Neutrophil (primary cell): ENCODE measurements around the gene POU3F1.

ENCODE experiments used
- H3K27ac ChIP-seq: fragments of 200-600 bp; sonication (generic); 2 replicates; pipeline ENCODE4 v1.5.1; 2016; ENCODE audit warnings: mild to moderate bottlenecking, moderate library complexity
- H3K27me3 ChIP-seq: fragments of 200-600 bp; sonication (generic); 2 replicates; pipeline ENCODE4 v1.6.0; 2016; ENCODE audit warnings: mild to moderate bottlenecking
- H3K36me3 ChIP-seq: fragments of 200-600 bp; sonication (generic); 2 replicates; pipeline ENCODE4 v1.5.1; 2017
- H3K4me1 ChIP-seq, 2 experiments: fragments of 200-600 bp in 1 of 2; sonication (generic) in 1 of 2; 1 replicate in 1 of 2; 2 replicates in 1 of 2; pipeline versions ENCODE4 v1.5.1 to v1.6.1; 2013 to 2016; ENCODE audit warnings: low read depth in 1 of 2, low read length in 1 of 2, mild to moderate bottlenecking in 1 of 2, moderate library complexity in 1 of 2; ENCODE audit not compliant: control insufficient read depth in 1 of 2, insufficient read depth in 1 of 2
- H3K4me3 ChIP-seq, 2 experiments: fragments of 200-600 bp in 1 of 2; sonication (generic) in 1 of 2; 1 replicate in 1 of 2; 2 replicates in 1 of 2; pipeline ENCODE4 v1.5.1; 2013 to 2016; ENCODE audit warnings: low read depth in 1 of 2, low read length in 1 of 2, mild to moderate bottlenecking in 1 of 2, moderate library complexity in 1 of 2
- H3K9me3 ChIP-seq: fragments of 200-600 bp; sonication (generic); 2 replicates; pipeline ENCODE4 v1.5.1; 2016
- CTCF ChIP-seq: fragments of 200-600 bp; sonication (generic); IDR thresholded peaks from 2 replicates; pipeline ENCODE4 v1.5.1; 2016; ENCODE audit warnings: antibody characterized with exemption

Gene POU3F1

GRCh38 chr1:38045401-38046332 is 926 bp downstream of the POU3F1 start:
- Histone ChIP-seq H3K4me1 (peaks cover 11 to 26% of the 10 kb centered on the region in 2 experiments), H3K27ac (no peak overlapping the region), H3K36me3 (no peaks in the 10 kb centered on the region), H3K4me3 (no peak overlapping the region), H3K27me3 (peaks cover 100% of the 10 kb centered on the region), H3K9me3 (no peaks in the 10 kb centered on the region)
- TF ChIP-seq CTCF, result no peak

- TF ChIP-seq CTCF, result no peak
- Histone ChIP-seq H3K27ac (no peak overlapping the region), H3K4me1 (peaks cover 11 to 26% of the 10 kb centered on the region in 2 experiments), H3K4me3 (no peak overlapping the region), H3K9me3 (no peaks in the 10 kb centered on the region), H3K36me3 (no peaks in the 10 kb centered on the region), H3K27me3 (peaks cover 100% of the 10 kb centered on the region)
Observed at GRCh38 chr1:38044221-38045215, 2.1 kb downstream of the POU3F1 start.

- no peak overlapping the region for H3K4me3 ChIP-seq
- TF ChIP-seq CTCF, result no peak
- peaks cover 99% of the 10 kb centered on the region for H3K27me3 ChIP-seq
- no peaks in the 10 kb centered on the region for H3K36me3 ChIP-seq
- no peak overlapping the region for H3K27ac ChIP-seq
- H3K9me3 ChIP-seq, result no peaks in the 10 kb centered on the region
- peaks cover 11 to 26% of the 10 kb centered on the region in 2 experiments for H3K4me1 ChIP-seq
Observed at GRCh38 chr1:38043036-38043747, 3.4 kb downstream of the POU3F1 start.

- peaks cover 99% of the 10 kb centered on the region for H3K27me3 ChIP-seq
- H3K4me1 ChIP-seq, result peaks cover 11 to 22% of the 10 kb centered on the region in 2 experiments
- TF ChIP-seq CTCF, result no peak
- no peaks in the 10 kb centered on the region for H3K36me3 ChIP-seq
- H3K27ac ChIP-seq, result no peak overlapping the region
- H3K9me3 ChIP-seq, result no peaks in the 10 kb centered on the region
- no peak overlapping the region for H3K4me3 ChIP-seq
Observed at GRCh38 chr1:38041936-38042834, 4.4 kb downstream of the POU3F1 start.
